Neural cell (in vitro differentiated cells): ENCODE data around the gene CDCA7L. TPM values are rescaled to one million over a fixed set of nuclear protein-coding genes. Genes with fewer than 3 reads are reported as not detected.

Source experiments
- H2AFZ ChIP-seq: fragments of 200-600, 300-800 bp; sonication (generic), shearing (Covaris generic); 2 replicates; pipeline ENCODE4 v1.6.0; 2014; ENCODE audit warnings: low read depth, mild to moderate bottlenecking, antibody characterized with exemption, low read length, moderate library complexity
- H3F3A ChIP-seq: fragments of 200-600 bp; shearing (Covaris generic); 2 replicates; pipeline ENCODE4 v1.6.1; 2016; ENCODE audit warnings: mild to moderate bottlenecking, moderate library complexity, mixed read lengths, antibody characterized with exemption, low read length; ENCODE audit not compliant: insufficient read depth, poor library complexity, severe bottlenecking
- H3K27ac ChIP-seq: fragments of 200-600, 300-800 bp; sonication (generic), shearing (Covaris generic); 2 replicates; pipeline ENCODE4 v1.5.1; 2014; ENCODE audit warnings: mild to moderate bottlenecking, low read length, moderate library complexity
- H3K27me3 ChIP-seq: fragments of 300-800, 200-600 bp; sonication (generic), shearing (Covaris generic); 2 replicates; pipeline ENCODE4 v1.6.0; 2014; ENCODE audit warnings: mild to moderate bottlenecking, low read depth, low read length, moderate library complexity; ENCODE audit not compliant: insufficient read depth
- H3K36me3 ChIP-seq: fragments of 300-800, 200-600 bp; sonication (generic), shearing (Covaris generic); 2 replicates; pipeline ENCODE4 v1.5.1; 2014; ENCODE audit warnings: mild to moderate bottlenecking, antibody characterized with exemption, low read length, moderate library complexity; ENCODE audit not compliant: insufficient read depth
- H3K4me2 ChIP-seq: fragments of 300-800, 200-600 bp; sonication (generic), shearing (Covaris generic); 2 replicates; pipeline ENCODE4 v1.6.0; 2014; ENCODE audit warnings: mild to moderate bottlenecking, low read length
- H3K4me3 ChIP-seq: fragments of 300-800, 200-600 bp; sonication (generic), shearing (Covaris generic); 2 replicates; pipeline ENCODE4 v1.5.1; 2014; ENCODE audit warnings: mild to moderate bottlenecking, low read length, moderate library complexity
- H3K79me2 ChIP-seq: fragments of 200-600 bp; shearing (Covaris generic); replicated peaks from 2 replicates; pipeline ENCODE4 v1.6.0; 2014; ENCODE audit warnings: mild to moderate bottlenecking, low read length, moderate library complexity; ENCODE audit not compliant: insufficient read depth
- H3K9ac ChIP-seq: fragments of 300-800, 200-600 bp; sonication (generic), shearing (Covaris generic); 2 replicates; pipeline ENCODE4 v1.6.1; 2016; ENCODE audit warnings: mild to moderate bottlenecking, low read length, mixed read lengths
- H3K9me2 ChIP-seq: fragments of 200-600 bp; shearing (Covaris generic); 2 replicates; pipeline ENCODE4 v1.6.1; 2016; ENCODE audit warnings: mild to moderate bottlenecking, low read length, mixed read lengths; ENCODE audit not compliant: insufficient read depth
- H3K9me3 ChIP-seq: fragments of 200-600, 300-800 bp; sonication (generic), shearing (Covaris generic); 2 replicates; pipeline ENCODE4 v1.6.1; 2016; ENCODE audit warnings: mild to moderate bottlenecking, mixed run types, low read length, moderate library complexity, mixed read lengths
- H4K20me1 ChIP-seq: fragments of 200-600 bp; shearing (Covaris generic); 2 replicates; pipeline ENCODE4 v1.6.1; 2016; ENCODE audit warnings: mild to moderate bottlenecking, mixed run types; ENCODE audit not compliant: insufficient read depth
- CTCF ChIP-seq: fragments of 450-650 bp; IDR thresholded peaks from 2 replicates; pipeline ENCODE4 v1.5.1; 2014; ENCODE audit warnings: antibody characterized with exemption, mild to moderate bottlenecking, moderate library complexity; ENCODE audit not compliant: poor library complexity, severe bottlenecking
- EP300 ChIP-seq: fragments of 450-650 bp; conservative IDR thresholded peaks from 2 replicates; pipeline ENCODE4 v1.6.1; 2014; ENCODE audit warnings: antibody characterized with exemption, mild to moderate bottlenecking, moderate library complexity; ENCODE audit not compliant: poor library complexity, severe bottlenecking
- EZH2 ChIP-seq: fragments of 200-600, 300-800 bp; shearing (Covaris generic), sonication (generic); IDR thresholded peaks from 2 replicates; pipeline ENCODE4 v1.6.1; 2014; ENCODE audit warnings: antibody characterized with exemption, low read length, borderline replicate concordance, mild to moderate bottlenecking; ENCODE audit not compliant: insufficient read depth, poor library complexity, severe bottlenecking
- MXI1 ChIP-seq: fragments of 450-650 bp; conservative IDR thresholded peaks from 2 replicates; pipeline ENCODE4 v1.6.1; 2014; ENCODE audit warnings: antibody characterized with exemption, mild to moderate bottlenecking; ENCODE audit not compliant: poor library complexity, severe bottlenecking
- POLR2AphosphoS5 ChIP-seq: IDR thresholded peaks from 2 replicates; pipeline ENCODE4 v1.6.1; 2012
- RAD21 ChIP-seq: fragments of 450-650 bp; conservative IDR thresholded peaks from 2 replicates; pipeline ENCODE4 v1.6.1; 2014; ENCODE audit warnings: antibody characterized with exemption, mild to moderate bottlenecking, moderate library complexity
- REST ChIP-seq: IDR thresholded peaks from 2 replicates; pipeline ENCODE4 v1.6.1; 2012; ENCODE audit warnings: borderline replicate concordance
- SMC3 ChIP-seq: fragments of 450-650 bp; conservative IDR thresholded peaks from 2 replicates; pipeline ENCODE4 v1.6.1; 2014; ENCODE audit warnings: antibody characterized with exemption, mild to moderate bottlenecking, moderate library complexity; ENCODE audit not compliant: poor library complexity
- TAF1 ChIP-seq: IDR thresholded peaks from 2 replicates; pipeline ENCODE4 v1.6.1; 2012; ENCODE audit warnings: low read depth
- polyA plus RNA-seq: library from polyadenylated mRNA; depleted of rRNA; stranded (reverse); fragments of >200 nt; gene quantifications from 2 replicates; pipeline ENCODE4 v1.2.3, GENCODE V29; 2014

Gene CDCA7L
- polyA plus RNA-seq, 1 donor from 2014 or later = 3.4 TPM

GRCh38 chr7:21898265-21898930 is 47.3 kb downstream of the CDCA7L start:
- no peaks in the 10 kb centered on the region for H3K36me3 ChIP-seq
- TF ChIP-seq EP300 (no peak), TAF1 (no peak), CTCF (no peak), REST (no peak), RAD21 (no peak)
- H3K9me3 ChIP-seq = no peaks in the 10 kb centered on the region
- no peak overlapping the region for H3K27ac ChIP-seq
- H3K4me3 ChIP-seq = no peak overlapping the region
- H3K9ac ChIP-seq = no peak overlapping the region
- no peak overlapping the region for H3K4me2 ChIP-seq
- H2AFZ ChIP-seq = no peak overlapping the region
- H4K20me1 ChIP-seq = no peaks in the 10 kb centered on the region
- no peaks in the 10 kb centered on the region for H3K9me2 ChIP-seq
- no peaks in the 10 kb centered on the region for H3F3A ChIP-seq
- no peaks in the 10 kb centered on the region for H3K79me2 ChIP-seq
- no peaks in the 10 kb centered on the region for H3K27me3 ChIP-seq

- H3K4me2 ChIP-seq = no peak overlapping the region
Observed at GRCh38 chr7:21893401-21893800, 52.3 kb downstream of the CDCA7L start.

GRCh38 chr7:21891291-21891690 is 54.4 kb downstream of the CDCA7L start:
- Histone ChIP-seq H3K9me3 (no peaks in the 10 kb centered on the region), H3K9me2 (no peaks in the 10 kb centered on the region), H2AFZ (no peak overlapping the region), H3K79me2 (no peaks in the 10 kb centered on the region), H3F3A (no peaks in the 10 kb centered on the region), H3K27ac (no peak overlapping the region), H3K4me2 (no peak overlapping the region), H3K36me3 (no peaks in the 10 kb centered on the region), H3K4me3 (no peak overlapping the region), H3K27me3 (no peaks in the 10 kb centered on the region), H4K20me1 (no peaks in the 10 kb centered on the region), H3K9ac (no peak overlapping the region)
- TF ChIP-seq RAD21 (no peak), TAF1 (no peak), EZH2 (no peak), MXI1 (no peak), EP300 (no peak), CTCF (no peak), REST (no peak), SMC3 (no peak)

More at GRCh38 chr7:21893401-21893800, 52.3 kb downstream of the CDCA7L start:
- Histone ChIP-seq H3K79me2 (no peaks in the 10 kb centered on the region), H3K36me3 (no peaks in the 10 kb centered on the region), H4K20me1 (no peaks in the 10 kb centered on the region), H3K9me3 (no peaks in the 10 kb centered on the region), H3K4me3 (no peak overlapping the region), H3K27ac (no peak overlapping the region), H3F3A (no peaks in the 10 kb centered on the region), H3K9me2 (no peaks in the 10 kb centered on the region), H2AFZ (no peak overlapping the region), H3K9ac (no peak overlapping the region), H3K27me3 (no peaks in the 10 kb centered on the region)
- TF ChIP-seq MXI1 (no peak), EZH2 (no peak), TAF1 (no peak), POLR2AphosphoS5 (no peak)
